ENCODE data around the gene TACC2.
"Not testable (repeated sequence)": the region's sequence is repeated elsewhere in the genome, so short reads cannot be mapped to it uniquely, and the experiment has no call there.

The TACC2 gene

DNA sequence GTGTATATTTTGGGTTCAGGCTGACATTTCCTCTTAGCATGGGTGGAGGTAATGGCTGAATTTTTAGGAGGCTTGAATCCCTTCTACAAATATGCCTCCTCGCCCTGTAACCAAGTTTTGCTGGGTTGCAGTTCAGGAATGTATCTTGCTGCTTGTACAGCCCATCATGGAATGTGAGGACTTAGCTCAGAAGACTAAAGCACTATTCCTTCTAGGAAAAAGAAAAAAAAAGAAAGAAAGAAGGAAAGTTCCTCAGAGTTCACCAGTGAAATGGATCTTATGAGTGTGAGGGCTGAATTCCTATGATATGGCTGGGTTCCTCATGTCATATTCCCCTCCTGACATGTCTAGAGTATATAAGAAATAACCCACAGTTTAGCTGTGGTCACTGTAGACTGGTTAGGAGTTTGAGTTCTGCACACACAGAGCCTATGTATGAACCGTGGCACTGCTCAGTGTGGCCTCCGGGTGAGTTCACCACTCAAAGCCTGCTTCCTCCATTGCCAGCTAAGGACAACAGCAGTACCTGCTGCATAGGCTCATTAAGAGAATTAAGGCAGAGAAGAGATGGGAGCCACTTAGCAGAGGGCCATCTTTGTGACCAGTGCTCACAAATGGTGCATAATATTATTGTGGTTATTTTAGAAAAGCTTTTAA lies 114.0 kb downstream of the TACC2 start:
- DNase-seq (ENCODE audit: low read depth), result no peak
- no peak for TF ChIP-seq CTCF (conservative IDR thresholded peaks at IDR 0.05; ENCODE audit: low read depth, low read length)
- H3K4me3 ChIP-seq (ENCODE audit: low read length), result no peak overlapping the region

DNA sequence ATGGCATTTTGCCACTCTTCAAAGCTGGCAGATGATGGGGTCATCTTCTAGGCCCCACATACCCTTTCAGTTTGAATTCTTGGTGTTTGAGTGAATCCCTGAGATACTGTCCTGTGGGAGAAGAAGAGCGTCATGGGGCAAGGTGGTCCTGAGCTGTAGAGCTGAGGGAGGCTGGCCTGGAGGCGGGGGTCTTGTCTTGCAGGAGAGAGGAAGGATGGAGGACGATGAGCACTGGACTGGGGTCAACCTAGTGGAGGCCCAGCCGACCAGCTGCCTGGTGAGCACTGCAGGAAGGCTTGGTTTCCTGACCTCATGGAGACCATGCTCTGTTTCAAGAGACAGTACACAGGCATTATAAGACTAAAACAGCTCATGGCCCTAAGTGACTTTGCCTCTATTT lies 114.6 kb downstream of the TACC2 start:
- DNase-seq (ENCODE audit: low read depth), result no peak

GRCh38 chr10:122108786-122109185 lies 119.8 kb downstream of the TACC2 start:
- not testable (repeated sequence) for H3K4me3 ChIP-seq (ENCODE audit: low read length); DNase-seq (ENCODE audit: low read depth)

More for the DNA sequence above, 114.6 kb downstream of the TACC2 start:
- TF ChIP-seq CTCF (conservative IDR thresholded peaks at IDR 0.05; ENCODE audit: low read depth, low read length), result no peak
- no peak overlapping the region for H3K4me3 ChIP-seq (ENCODE audit: low read length)

DNA sequence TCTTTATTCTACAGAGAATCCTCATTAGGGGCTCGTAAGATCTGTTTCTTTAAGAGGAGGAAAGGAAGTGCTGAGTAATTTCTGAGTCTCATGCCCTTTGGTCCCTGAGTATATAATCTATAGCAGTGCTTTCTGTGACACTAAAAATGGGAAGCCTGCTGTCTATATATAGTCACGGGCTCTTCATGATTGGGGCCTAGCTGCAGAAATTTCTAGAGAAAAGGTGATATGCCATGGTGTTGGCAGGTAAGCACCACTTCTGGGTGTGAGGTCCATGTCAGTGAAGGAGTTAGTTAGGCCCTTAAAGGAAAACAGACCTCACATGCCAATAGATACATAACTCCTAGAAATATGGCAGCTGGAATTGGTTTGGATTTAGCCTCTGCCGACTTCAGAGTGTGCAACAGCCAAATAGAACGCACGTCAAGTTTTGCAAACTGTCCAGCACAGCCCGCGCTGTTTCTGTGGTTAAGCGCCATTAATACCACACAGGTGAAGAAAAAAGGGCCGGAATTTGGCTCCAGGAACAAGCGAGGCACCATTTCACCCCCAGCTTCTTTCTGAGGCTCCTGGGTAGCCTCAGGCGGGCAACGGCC lies 123.2 kb downstream of the TACC2 start:
- DNase-seq (ENCODE audit: low read depth), result no peak
- peak overlapping the region; percentile 53 for H3K4me3 ChIP-seq (ENCODE audit: low read length)

DNA sequence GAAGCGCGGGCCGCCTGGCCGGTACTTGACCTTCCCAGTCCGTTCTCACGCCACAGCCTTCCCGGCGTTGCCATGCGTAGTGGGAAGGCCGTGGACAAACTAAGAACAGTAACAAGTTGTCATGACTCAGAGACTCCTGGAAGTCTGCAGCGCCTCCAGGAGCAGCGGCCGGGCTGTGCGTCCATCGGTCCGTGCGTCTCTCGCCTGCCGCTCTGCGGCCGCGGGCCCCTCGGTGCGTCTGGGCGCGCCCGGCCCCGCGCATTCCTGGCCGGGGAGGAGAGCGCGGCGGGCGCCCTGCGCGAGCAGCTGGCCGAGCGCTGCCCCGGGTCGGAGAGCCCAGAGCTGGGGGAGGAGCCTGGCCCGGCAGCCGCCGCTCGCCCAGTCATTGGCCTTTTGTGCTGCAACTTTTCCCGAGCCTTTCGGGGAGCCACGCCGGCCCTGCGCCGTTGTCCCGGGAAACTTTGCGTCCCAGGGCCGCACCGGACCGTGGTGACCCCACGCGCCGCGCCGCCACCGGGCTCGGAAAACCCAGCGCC lies 123.7 kb downstream of the TACC2 start:
- DNase-seq (ENCODE audit: low read depth), result peak; percentile 82
- peak; percentile 44 for TF ChIP-seq CTCF (conservative IDR thresholded peaks at IDR 0.05; ENCODE audit: low read depth, low read length)
- peak overlapping the region; percentile 73 for H3K4me3 ChIP-seq (ENCODE audit: low read length)

More for the DNA sequence above, 123.2 kb downstream of the TACC2 start:
- no peak for TF ChIP-seq CTCF (conservative IDR thresholded peaks at IDR 0.05; ENCODE audit: low read depth, low read length)

- H3K4me3 ChIP-seq (ENCODE audit: low read length), result peak overlapping the region; percentile 73
- peak; percentile 64 for TF ChIP-seq CTCF (conservative IDR thresholded peaks at IDR 0.05; ENCODE audit: low read depth, low read length)
- no peak for DNase-seq (ENCODE audit: low read depth)
Observed at GRCh38 chr10:122113161-122113944, 124.4 kb downstream of the TACC2 start.

GRCh38 chr10:122113945-122114747 lies 125.2 kb downstream of the TACC2 start:
- no peak for DNase-seq (ENCODE audit: low read depth)
- peak overlapping the region; percentile 73 for H3K4me3 ChIP-seq (ENCODE audit: low read length)
- TF ChIP-seq CTCF (conservative IDR thresholded peaks at IDR 0.05; ENCODE audit: low read depth, low read length), result no peak

Measured in retinal pigment epithelial cell (primary cell).